ENCODE measurements around the gene HLA-DPA1. TPM values are rescaled to one million over a fixed set of nuclear protein-coding genes. Genes with fewer than 3 reads are reported as not detected.

Gene HLA-DPA1
- total RNA-seq, 4 donors from 2014 or later = 20.4 to 211 (median 137) TPM

DNA sequence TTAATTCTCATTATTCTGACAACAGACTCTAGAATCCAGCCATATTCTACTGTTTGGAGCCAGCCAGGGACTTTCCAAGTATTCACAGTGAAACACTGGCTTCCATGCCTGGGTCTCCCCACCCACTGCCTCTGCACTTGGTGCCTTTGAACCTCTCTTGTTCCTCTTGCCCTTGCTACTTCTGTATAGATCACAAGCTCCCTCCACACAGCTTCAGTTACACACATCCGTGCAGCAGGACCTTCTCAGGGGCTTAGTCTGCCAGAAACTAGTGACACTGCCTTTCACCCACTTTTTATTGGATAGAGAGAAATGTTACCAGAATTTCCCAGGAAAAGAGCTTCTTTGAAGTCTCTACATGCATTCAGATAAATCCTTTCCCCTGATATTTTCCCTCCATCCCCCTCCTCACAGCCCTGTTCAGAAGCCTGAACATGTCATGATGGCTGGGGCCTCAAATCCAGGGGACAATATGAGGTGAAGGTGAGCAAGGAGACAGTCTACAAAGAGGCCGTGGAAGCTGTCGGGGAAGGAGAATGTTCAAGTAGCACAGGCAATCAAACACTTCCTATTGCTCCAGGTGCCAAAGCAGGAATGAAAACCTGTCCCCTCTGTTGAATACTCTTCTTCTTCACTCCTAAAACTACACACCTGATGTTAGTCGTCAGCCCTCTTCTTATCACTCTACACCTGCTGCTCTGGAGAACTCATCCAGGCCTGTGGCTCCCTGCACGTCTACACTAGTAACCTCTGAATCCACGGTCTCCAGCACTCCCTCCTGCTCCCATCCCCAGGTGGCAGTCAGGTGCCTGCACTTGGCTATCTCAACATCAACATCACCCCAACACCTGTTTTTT, 43.9 kb downstream of the HLA-DPA1 start:
- TF ChIP-seq, protein P1, sequence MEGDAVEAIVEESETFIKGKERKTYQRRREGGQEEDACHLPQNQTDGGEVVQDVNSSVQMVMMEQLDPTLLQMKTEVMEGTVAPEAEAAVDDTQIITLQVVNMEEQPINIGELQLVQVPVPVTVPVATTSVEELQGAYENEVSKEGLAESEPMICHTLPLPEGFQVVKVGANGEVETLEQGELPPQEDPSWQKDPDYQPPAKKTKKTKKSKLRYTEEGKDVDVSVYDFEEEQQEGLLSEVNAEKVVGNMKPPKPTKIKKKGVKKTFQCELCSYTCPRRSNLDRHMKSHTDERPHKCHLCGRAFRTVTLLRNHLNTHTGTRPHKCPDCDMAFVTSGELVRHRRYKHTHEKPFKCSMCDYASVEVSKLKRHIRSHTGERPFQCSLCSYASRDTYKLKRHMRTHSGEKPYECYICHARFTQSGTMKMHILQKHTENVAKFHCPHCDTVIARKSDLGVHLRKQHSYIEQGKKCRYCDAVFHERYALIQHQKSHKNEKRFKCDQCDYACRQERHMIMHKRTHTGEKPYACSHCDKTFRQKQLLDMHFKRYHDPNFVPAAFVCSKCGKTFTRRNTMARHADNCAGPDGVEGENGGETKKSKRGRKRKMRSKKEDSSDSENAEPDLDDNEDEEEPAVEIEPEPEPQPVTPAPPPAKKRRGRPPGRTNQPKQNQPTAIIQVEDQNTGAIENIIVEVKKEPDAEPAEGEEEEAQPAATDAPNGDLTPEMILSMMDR (IDR thresholded peaks at IDR 0.05) = no peak
- peak; percentile 54 for ATAC-seq (ENCODE audit: low FRiP score)
- no peak for DNase-seq (ENCODE audit: low spot score)

DNA sequence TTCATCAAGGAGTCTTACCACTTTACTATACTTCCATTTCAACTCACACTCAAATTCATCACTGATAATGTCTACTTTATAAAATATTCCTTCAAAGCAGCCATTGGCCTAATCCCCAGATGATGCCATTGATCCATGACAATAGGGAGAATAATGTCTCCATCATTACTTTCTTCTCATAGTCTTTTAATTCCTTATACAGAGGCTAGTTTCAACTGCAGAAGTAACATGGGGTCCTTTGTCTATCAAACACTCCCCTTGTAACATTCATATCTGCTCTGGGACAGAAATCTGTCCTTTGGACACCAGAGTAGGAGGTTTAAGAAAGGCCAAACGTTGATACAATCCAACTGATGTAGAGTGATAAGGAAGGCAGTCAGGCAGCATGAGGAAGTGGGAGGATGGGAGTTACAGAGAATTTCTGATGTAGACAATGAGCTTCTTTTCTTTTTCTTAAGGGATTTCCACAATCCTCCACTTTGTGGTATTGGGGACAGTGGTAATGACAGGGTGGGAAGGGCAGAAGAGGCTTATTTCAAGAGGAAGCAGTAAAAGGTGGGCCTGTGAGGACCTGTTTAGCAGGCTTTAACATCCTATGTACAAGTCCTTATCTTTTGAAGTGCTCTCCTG, 45.1 kb downstream of the HLA-DPA1 start:
- no peak for DNase-seq (ENCODE audit: low spot score)
- TF ChIP-seq, protein P1 (IDR thresholded peaks at IDR 0.05) = no peak
- no peak for ATAC-seq (ENCODE audit: low FRiP score)

DNA sequence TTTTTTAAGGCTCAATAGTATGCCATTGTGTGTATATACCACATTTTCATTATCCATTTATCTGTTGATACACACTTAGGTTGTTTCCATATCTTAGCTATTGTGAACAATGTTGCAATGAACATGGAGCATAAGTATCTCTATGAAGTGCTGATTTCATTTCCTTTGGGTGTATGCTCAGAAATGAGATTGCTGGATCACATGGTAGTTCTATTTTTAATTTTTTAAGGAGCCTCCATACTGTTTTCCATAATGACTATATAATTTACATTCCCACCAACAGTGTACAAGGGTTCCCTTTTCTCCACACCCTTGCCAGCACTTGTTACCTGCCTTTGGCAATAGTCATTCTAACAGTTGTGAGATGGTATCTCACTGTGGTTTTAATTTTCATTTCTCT, 48.9 kb downstream of the HLA-DPA1 start:
- TF ChIP-seq, protein P1 (IDR thresholded peaks at IDR 0.05) = no peak
- DNase-seq (ENCODE audit: low spot score) (no peak), ATAC-seq (ENCODE audit: low FRiP score) (no peak)

DNA sequence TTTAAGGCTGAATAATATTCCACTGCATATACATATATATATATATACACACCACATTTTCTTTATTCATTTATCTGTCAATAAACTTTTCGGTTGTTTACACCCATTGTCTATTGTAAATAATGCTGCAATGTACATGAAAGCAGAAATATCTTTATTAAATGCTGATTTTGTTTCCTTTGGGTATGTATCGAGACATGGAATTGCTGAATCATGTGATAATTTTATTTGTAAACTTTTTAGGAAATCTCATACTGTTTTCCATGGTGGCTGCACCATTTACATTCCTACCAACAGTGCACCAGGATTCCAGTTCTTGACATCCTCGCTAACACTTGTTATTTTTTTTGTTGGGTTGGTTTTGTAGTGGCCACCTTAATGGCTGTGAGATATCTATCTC, 49.9 kb downstream of the HLA-DPA1 start:
- ATAC-seq (ENCODE audit: low FRiP score) (no peak), DNase-seq (ENCODE audit: low spot score) (no peak)
- TF ChIP-seq, protein P1 (IDR thresholded peaks at IDR 0.05) = no peak

- TF ChIP-seq, protein P1 (IDR thresholded peaks at IDR 0.05) = no peak
- ATAC-seq (ENCODE audit: low FRiP score) (no peak), DNase-seq (ENCODE audit: low spot score) (no peak)
Observed at GRCh38 chr6:33021917-33022316, 51.5 kb downstream of the HLA-DPA1 start.

DNA sequence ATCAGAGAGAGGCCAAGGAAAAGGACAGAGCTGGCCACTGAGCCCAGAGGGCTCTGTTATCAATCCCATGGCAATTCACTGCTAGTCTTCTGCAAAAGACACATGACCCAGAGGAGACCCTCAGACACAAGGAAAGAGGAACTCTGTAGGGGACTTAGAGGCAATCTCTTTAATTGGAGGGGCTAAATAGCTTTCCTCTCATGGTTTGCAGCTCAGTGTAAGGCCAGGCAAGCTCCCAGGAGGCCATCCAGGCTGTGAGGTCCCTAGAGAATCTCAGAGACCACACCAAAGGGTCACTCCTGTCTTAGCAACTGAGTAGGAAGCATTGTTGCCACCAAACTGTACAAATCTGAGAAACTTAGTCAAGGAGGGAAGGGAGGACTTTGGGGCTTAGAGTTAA, 54.1 kb downstream of the HLA-DPA1 start:
- DNase-seq (ENCODE audit: low spot score) = no peak
- TF ChIP-seq, protein P1 (IDR thresholded peaks at IDR 0.05) = no peak
- no peak for ATAC-seq (ENCODE audit: low FRiP score)

All from omental fat pad (tissue), 4 donors.